ENCODE results near the gene HSPA1L. TPM values are rescaled to one million over a fixed set of nuclear protein-coding genes. Genes with fewer than 3 reads are reported as not detected.

HSPA1L gene
- total and polyA plus RNA-seq, 2 experiments from 2014 or later, result 0.44 to 0.83 TPM

DNA sequence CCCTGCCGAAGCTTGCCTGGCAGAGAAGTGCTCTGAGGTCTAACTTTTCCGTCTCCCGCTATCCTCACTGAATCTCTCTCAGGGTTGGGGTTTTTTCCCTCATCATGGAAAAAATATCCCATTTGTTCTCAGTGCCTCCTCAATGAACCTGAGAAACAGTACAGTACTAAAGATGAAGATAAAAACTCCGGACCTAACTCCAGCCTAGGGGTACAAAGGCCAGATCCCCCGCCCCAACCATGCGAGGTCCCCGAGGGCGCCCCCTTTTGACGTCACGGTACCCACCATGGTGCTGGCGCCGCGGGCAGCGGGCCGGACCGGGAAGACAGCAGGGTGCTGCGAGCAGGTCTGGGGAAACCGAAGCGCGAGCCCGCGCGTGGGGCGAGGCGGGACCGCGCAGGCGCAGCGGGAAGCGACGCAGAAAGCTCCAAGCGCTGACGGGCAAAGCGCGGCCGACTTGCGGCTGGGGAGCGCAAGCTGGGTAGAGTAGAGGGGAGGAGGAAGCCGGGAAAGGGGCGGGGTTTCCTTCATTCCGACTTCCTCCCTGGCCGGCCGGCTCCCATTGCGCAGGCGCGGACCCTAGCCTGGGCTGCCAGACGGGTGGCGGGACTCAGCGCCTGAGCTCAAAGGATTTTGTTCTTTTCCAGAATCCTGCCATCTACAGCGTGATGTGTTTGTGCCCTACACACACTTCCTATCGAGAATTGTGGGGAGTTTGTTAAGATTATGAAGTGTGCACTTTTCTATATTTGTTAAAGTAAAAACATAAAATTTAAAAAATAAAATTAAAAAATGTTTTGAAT is 8.4 kb downstream of the HSPA1L start, which contains the start of gene LSM2:
Gene LSM2 (minus strand): TSS at position 497 of the 803 bp plus-strand sequence. CDS start 209 bp downstream, at position 288.
- peak within 1 kb of the TSS; percentile 96 for H3K4me3 ChIP-seq
- peak within 1 kb of the TSS; percentile 97 for H3K27ac ChIP-seq (ENCODE audit: low read depth)
- H3K9me2 ChIP-seq (ENCODE audit: insufficient read depth), result no peaks in the 10 kb centered on the region
- H3K4me2 ChIP-seq, result peak within 1 kb of the TSS; percentile 97
- peaks cover 15% of the 10 kb centered on the region for H3F3A ChIP-seq (replicated peaks; ENCODE audit: low read depth)
- no peaks in the 10 kb centered on the region; the same call in 1 of the 2 replicates for H3K36me3 ChIP-seq (ENCODE audit: insufficient read depth)
- peaks cover 35% of the 10 kb centered on the region for H3K79me2 ChIP-seq (replicated peaks; ENCODE audit: insufficient read depth)
- no peaks in the 10 kb centered on the region for H3K27me3 ChIP-seq (ENCODE audit: insufficient read depth)
- ATAC-seq (peak; percentile 93), DNase-seq (ENCODE audit: low spot score) (peak; percentile 98)
- no peaks in the 10 kb centered on the region for H3K9me3 Mint-ChIP-seq
- H2AFZ ChIP-seq, result peak within 1 kb of the TSS; percentile 96
- TF ChIP-seq STAT1 (IDR thresholded peaks at IDR 0.05; ENCODE audit: unreplicated experiment), result no peak
- TF ChIP-seq POLR2AphosphoS5 (IDR thresholded peaks at IDR 0.05; ENCODE audit: low read depth), result peak; percentile 82
- TF ChIP-seq CREB1 (CRISPR knock-in tag; IDR thresholded peaks at IDR 0.05; ENCODE audit: low read depth), result peak; percentile 96
- TF ChIP-seq, protein P1, sequence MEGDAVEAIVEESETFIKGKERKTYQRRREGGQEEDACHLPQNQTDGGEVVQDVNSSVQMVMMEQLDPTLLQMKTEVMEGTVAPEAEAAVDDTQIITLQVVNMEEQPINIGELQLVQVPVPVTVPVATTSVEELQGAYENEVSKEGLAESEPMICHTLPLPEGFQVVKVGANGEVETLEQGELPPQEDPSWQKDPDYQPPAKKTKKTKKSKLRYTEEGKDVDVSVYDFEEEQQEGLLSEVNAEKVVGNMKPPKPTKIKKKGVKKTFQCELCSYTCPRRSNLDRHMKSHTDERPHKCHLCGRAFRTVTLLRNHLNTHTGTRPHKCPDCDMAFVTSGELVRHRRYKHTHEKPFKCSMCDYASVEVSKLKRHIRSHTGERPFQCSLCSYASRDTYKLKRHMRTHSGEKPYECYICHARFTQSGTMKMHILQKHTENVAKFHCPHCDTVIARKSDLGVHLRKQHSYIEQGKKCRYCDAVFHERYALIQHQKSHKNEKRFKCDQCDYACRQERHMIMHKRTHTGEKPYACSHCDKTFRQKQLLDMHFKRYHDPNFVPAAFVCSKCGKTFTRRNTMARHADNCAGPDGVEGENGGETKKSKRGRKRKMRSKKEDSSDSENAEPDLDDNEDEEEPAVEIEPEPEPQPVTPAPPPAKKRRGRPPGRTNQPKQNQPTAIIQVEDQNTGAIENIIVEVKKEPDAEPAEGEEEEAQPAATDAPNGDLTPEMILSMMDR (conservative IDR thresholded peaks at IDR 0.05; ENCODE audit: low read depth in 2 of 2), result peak; percentile 30 to 45
- TF ChIP-seq, protein P2, sequence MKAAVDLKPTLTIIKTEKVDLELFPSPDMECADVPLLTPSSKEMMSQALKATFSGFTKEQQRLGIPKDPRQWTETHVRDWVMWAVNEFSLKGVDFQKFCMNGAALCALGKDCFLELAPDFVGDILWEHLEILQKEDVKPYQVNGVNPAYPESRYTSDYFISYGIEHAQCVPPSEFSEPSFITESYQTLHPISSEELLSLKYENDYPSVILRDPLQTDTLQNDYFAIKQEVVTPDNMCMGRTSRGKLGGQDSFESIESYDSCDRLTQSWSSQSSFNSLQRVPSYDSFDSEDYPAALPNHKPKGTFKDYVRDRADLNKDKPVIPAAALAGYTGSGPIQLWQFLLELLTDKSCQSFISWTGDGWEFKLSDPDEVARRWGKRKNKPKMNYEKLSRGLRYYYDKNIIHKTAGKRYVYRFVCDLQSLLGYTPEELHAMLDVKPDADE (IDR thresholded peaks at IDR 0.05), result peak; percentile 40; the same call in 1 of the 2 replicates
- H3K27me3 Mint-ChIP-seq (ENCODE audit: insufficient read depth, low read depth, poor library complexity), result peaks cover 9% of the 10 kb centered on the region
- H3K36me3 Mint-ChIP-seq (ENCODE audit: low read depth), result peaks cover 21% of the 10 kb centered on the region
- H3K4me1 Mint-ChIP-seq, result peaks cover 4% of the 10 kb centered on the region; the same call in 1 of the 3 replicates
- H3K27ac Mint-ChIP-seq, result peak within 1 kb of the TSS; percentile 93
- no peaks in the 10 kb centered on the region for H4K20me1 ChIP-seq (replicated peaks; ENCODE audit: insufficient read depth)
- peak within 1 kb of the TSS; percentile 93 for H3K4me3 Mint-ChIP-seq
- peaks cover 7% of the 10 kb centered on the region; the same call in 1 of the 2 replicates for H3K4me1 ChIP-seq (ENCODE audit: insufficient read depth)

DNA sequence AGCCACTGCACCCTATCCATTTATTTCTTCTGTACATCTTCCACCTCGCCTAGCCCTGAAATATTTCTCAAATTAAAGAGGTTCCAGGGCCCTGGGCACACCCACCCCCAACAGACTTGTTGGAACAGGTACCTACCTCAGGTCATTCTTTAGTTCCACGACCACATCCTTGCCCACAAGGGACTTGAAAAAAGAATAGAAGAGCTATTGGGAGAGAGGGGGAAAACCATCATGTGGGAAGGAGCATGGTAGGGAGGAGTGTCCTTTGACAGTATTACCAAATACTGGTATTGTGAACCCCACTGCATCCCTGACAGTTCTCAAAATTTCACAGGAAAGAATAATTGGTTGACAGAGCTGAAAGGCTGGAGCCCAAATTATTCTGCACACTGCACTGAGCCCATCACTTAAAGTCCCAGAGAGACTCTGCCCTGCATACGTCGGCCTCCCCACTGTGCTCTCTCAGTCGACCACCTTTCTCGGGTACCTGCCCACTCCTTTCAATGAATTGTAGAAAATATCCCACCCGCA is 9.1 kb downstream of the HSPA1L start:
- no peak for ATAC-seq
- peaks cover 9% of the 10 kb centered on the region for H3K27me3 Mint-ChIP-seq (ENCODE audit: insufficient read depth, low read depth, poor library complexity)
- H3K4me1 Mint-ChIP-seq, result peaks cover 4% of the 10 kb centered on the region; the same call in 1 of the 3 replicates
- Histone ChIP-seq H3F3A (replicated peaks; ENCODE audit: low read depth) (peaks cover 15% of the 10 kb centered on the region), H3K4me2 (peak overlapping the region; percentile 97), H4K20me1 (replicated peaks; ENCODE audit: insufficient read depth) (peaks cover 3% of the 10 kb centered on the region; the same call in 1 of the 2 replicates), H3K36me3 (ENCODE audit: insufficient read depth) (no peaks in the 10 kb centered on the region; the same call in 1 of the 2 replicates), H3K79me2 (replicated peaks; ENCODE audit: insufficient read depth) (peaks cover 39% of the 10 kb centered on the region), H3K4me1 (ENCODE audit: insufficient read depth) (peaks cover 7% of the 10 kb centered on the region; the same call in 1 of the 2 replicates), H3K4me3 (peak overlapping the region; percentile 96), H3K9me2 (ENCODE audit: insufficient read depth) (no peaks in the 10 kb centered on the region), H2AFZ (peak overlapping the region; percentile 96), H3K27ac (ENCODE audit: low read depth) (peak overlapping the region; percentile 97), H3K27me3 (ENCODE audit: insufficient read depth) (no peaks in the 10 kb centered on the region)
- no peak for DNase-seq (ENCODE audit: low spot score)
- peaks cover 27% of the 10 kb centered on the region for H3K36me3 Mint-ChIP-seq (ENCODE audit: low read depth)
- peak overlapping the region; percentile 93 for H3K4me3 Mint-ChIP-seq
- peak overlapping the region; percentile 93 for H3K27ac Mint-ChIP-seq
- no peaks in the 10 kb centered on the region for H3K9me3 Mint-ChIP-seq
- TF ChIP-seq POLR2AphosphoS5 (IDR thresholded peaks at IDR 0.05; ENCODE audit: low read depth), result no peak
- TF ChIP-seq STAT1 (IDR thresholded peaks at IDR 0.05; ENCODE audit: unreplicated experiment), result no peak
- TF ChIP-seq, protein P1 (conservative IDR thresholded peaks at IDR 0.05; ENCODE audit: low read depth in 2 of 2), result no peak
- no peak for TF ChIP-seq EZH2phosphoT487 (IDR thresholded peaks at IDR 0.05; ENCODE audit: unreplicated experiment)
- TF ChIP-seq NANOG (IDR thresholded peaks at IDR 0.05; ENCODE audit: borderline replicate concordance), result no peak
- TF ChIP-seq ZNF331 (CRISPR knock-in tag; IDR thresholded peaks at IDR 0.05; ENCODE audit: low read depth), result no peak
- TF ChIP-seq EZH2 (IDR thresholded peaks at IDR 0.05; ENCODE audit: low read depth, unreplicated experiment), result no peak
- no peak for TF ChIP-seq ZNF114 (CRISPR knock-in tag; IDR thresholded peaks at IDR 0.05)
- TF ChIP-seq, protein P3, sequence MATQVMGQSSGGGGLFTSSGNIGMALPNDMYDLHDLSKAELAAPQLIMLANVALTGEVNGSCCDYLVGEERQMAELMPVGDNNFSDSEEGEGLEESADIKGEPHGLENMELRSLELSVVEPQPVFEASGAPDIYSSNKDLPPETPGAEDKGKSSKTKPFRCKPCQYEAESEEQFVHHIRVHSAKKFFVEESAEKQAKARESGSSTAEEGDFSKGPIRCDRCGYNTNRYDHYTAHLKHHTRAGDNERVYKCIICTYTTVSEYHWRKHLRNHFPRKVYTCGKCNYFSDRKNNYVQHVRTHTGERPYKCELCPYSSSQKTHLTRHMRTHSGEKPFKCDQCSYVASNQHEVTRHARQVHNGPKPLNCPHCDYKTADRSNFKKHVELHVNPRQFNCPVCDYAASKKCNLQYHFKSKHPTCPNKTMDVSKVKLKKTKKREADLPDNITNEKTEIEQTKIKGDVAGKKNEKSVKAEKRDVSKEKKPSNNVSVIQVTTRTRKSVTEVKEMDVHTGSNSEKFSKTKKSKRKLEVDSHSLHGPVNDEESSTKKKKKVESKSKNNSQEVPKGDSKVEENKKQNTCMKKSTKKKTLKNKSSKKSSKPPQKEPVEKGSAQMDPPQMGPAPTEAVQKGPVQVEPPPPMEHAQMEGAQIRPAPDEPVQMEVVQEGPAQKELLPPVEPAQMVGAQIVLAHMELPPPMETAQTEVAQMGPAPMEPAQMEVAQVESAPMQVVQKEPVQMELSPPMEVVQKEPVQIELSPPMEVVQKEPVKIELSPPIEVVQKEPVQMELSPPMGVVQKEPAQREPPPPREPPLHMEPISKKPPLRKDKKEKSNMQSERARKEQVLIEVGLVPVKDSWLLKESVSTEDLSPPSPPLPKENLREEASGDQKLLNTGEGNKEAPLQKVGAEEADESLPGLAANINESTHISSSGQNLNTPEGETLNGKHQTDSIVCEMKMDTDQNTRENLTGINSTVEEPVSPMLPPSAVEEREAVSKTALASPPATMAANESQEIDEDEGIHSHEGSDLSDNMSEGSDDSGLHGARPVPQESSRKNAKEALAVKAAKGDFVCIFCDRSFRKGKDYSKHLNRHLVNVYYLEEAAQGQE (IDR thresholded peaks at IDR 0.05; ENCODE audit: unreplicated experiment), result no peak
- TF ChIP-seq, protein P2 (IDR thresholded peaks at IDR 0.05), result no peak
- TF ChIP-seq CREB1 (CRISPR knock-in tag; IDR thresholded peaks at IDR 0.05; ENCODE audit: low read depth), result no peak

Data from GM23338 (cell line).